NCI-H1417 treated with DMSO at 0.1 percent for 48 hours (cell line): ENCODE measurements around the gene IDH2.
A peak's percentile ranks its signal among the peaks of the same experiment; 100 is the strongest.
"Not testable (repeated sequence)": the region's sequence is repeated elsewhere in the genome, so short reads cannot be mapped to it uniquely, and the experiment has no call there.

Source experiments
- DNase-seq: peaks from one replicate; lab custom pipeline; 2025; lab: John Stamatoyannopoulos, UW

IDH2 gene

DNA sequence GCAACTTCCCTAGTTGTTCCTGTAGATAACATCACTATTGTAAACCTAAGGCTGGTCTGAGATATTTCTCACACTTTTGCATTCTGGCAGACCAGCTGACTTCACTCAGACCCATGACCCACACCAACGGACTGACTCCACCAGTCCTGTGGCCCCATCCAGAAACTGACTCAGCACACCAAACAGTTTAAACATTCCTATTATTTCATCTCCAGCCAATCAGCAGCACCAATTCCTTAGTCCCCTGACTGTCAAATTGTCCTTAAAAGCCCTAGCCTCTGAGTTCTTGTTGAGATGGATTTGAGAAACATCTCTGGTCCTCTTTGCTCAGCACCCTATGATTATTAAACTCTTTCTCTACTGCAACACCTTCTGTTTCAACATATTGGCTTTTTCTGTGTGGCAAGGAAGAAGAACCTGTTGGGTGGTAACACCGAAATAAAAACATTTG, 12.2 kb upstream of the IDH2 start:
- no peak for DNase-seq

- no peak for DNase-seq
These were observed 10.9 kb upstream of the IDH2 start for GRCh38 chr15:90113166-90113565.

- not testable (repeated sequence) for DNase-seq
These were observed 7.0 kb upstream of the IDH2 start for GRCh38 chr15:90109163-90109751.

- DNase-seq = not testable (repeated sequence)
These were observed 5.8 kb upstream of the IDH2 start for GRCh38 chr15:90108038-90108437.

- DNase-seq = no peak
These were observed 4.4 kb upstream of the IDH2 start for GRCh38 chr15:90106522-90107117.

DNA sequence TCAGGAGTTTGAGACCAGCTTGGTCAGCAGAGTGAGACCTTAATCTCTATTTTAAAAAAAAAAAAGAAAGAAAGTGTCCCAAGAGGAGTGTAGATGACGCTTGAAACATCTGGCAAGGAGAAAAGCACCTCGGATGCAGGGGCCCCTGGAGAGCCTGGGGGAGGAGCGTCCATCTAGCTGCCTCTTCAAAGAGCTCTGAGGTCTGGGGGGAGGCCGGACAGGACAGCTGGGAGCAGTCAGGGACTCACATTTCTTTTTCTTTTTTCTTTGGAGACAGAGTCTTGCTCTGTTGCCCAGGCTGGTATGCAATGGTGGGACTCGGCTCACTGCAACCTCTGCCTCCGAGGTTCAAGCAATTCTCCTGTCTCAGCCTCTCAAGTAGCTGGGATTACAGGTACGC, 3.3 kb upstream of the IDH2 start:
- DNase-seq = no peak

- no peak for DNase-seq
These were observed 2.3 kb upstream of the IDH2 start for GRCh38 chr15:90104551-90104950.

DNA sequence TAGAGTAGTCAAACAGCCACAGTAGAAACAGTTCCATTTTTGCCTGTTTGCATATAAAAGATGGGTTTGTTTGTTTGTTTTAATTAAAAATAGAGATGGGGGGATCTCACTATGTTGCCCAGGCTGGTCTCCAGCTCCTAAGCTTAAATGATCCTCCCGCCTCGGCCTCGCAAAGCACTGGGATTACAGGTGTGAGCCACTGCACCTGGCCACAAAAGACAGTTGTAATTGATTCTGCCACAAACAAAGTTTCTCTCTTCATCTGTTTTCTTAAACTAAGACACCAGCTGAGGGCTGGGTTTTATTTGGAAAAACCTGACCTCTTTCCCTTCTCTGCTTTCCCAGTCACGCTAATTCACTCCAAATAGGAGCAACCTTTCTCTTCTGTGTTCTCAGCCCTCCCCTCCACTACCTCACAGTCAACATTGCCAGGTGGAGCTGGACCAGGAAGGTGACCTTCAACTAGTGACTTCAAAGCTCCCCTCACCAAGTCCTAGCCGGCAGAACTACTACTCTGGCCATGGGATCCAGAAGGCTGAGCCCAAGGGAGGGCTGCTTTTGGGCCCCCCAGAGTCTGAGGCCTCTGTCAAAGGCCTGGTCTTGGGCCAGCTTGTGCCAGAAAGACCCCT, 1.5 kb upstream of the IDH2 start:
- no peak for DNase-seq

- DNase-seq = no peak
These were observed 919 bp downstream of the IDH2 start for GRCh38 chr15:90101130-90101968.

DNA sequence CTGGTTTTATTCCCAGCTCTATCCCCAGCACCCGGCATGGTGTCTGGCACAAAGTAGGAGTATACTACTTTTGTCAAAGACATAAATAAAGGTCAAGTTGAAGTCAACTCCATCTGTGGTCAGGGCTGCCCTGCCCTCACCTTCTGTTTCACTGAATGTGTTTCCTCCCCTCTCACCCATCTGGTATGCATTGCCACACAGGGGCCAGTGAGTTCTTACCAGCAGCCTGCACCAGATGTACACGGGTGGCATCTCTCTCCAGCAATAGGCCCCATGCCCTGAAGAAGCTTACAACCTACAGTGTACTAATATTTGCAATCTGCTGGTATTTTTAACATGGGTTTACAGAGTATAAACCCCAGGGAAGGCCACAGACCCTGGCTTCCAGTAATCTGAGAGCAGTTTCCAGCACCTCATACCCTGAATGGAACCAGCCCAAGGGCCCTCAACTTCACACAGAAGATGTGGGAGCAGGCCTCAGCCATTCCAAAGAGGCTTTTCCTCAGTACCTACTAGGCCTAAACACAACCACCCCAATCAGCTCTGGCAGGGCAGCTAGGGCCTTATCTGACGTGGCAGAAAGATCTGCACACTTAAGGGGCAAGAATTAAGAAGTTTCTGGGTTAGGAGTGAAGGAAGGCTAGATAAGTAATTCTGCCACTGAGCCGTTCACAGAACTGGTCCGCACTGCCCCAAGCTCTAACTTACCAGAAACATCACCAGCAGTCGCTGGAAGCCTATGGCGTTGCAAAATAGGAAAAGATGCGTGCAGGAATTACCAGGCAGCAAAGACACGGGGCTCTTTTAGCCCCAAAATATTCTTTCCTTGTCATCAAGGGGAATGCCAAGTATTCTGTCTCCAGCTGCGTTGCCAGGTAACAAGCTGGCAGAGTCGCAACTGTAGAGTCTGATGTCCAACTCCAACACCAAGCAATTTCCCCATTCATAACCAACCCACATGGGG, 2.1 kb downstream of the IDH2 start:
- DNase-seq = no peak

- DNase-seq = no peak
These were observed 3.0 kb downstream of the IDH2 start for GRCh38 chr15:90099072-90099867.

- no peak for DNase-seq
These were observed 4.8 kb downstream of the IDH2 start for GRCh38 chr15:90097475-90097874.

DNA sequence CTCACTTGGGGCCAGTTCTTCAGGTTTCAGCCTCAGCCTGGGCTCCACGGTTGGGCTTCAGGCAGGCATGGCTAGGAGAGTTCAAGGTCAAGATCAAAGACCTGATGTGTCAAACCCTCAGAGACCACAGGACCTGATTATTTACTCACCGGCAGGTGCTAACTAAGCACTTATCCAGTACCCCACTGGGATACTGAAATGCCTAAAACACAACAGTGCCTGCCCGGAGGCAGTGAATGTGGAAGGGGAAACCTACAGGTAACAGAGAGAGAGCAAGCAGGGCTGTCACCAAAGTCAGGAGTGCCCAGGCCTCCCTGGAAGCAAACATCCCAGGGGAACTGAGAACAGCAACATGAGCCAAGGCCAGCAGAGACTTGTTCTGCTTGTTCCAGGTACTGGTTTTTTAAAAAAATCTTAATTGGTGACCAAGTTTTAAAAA, 6.7 kb downstream of the IDH2 start:
- DNase-seq = peak; percentile 28

DNA sequence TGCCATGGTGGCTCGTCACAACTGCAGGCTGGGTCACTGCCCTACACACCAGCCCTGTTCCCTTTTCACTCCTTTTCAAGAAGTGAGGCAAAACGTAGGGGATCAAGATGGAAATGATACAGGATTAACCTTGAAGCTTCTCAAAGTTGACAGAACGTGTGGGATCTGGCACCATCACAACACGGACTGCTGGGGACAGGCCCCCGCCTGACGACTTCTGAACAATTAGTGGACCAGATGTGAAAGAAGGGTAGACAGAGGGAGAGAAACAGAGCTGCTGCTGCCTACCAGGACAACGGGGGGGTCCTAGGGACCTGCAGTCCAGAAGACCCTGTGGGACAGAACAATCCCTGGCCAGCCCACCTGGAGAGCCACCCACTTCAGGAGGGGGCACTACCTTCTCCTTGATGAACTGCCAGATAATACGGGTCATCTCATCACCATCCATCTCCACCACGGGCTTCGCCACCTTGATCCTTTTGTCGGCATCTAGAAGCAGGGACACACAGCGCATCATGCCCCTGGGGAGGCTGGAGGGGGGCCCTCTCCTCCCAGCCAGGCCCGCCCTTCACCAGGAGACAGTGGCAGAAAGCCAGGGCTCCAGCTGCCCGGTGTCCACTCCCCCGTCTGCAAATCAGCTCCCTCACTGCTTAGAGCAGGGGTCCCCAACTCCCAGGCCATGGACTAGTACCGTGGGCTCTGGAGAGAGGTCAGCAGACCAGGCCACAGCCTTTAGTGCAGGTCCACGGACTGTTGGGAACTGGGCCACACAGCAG, 10.9 kb downstream of the IDH2 start:
- no peak for DNase-seq

GRCh38 chr15:90090226-90090848, 11.9 kb downstream of the IDH2 start:
- no peak for DNase-seq

GRCh38 chr15:90087454-90088154, 14.7 kb downstream of the IDH2 start:
- DNase-seq = no peak

GRCh38 chr15:90086868-90087268, 15.4 kb downstream of the IDH2 start:
- no peak for DNase-seq

GRCh38 chr15:90085565-90085964, 16.7 kb downstream of the IDH2 start:
- DNase-seq = no peak
